GM12892 (cell line): ENCODE measurements around the gene SMIM24.

Experiments
- POLR2A ChIP-seq: IDR thresholded peaks from 2 replicates; pipeline ENCODE4 v1.6.1; 2011; ENCODE audit warnings: low read depth, low read length, control low read depth
- TAF1 ChIP-seq: IDR thresholded peaks from 2 replicates; pipeline ENCODE4 v1.6.1; 2011; ENCODE audit warnings: low read depth, mild to moderate bottlenecking, control low read depth, low read length, borderline replicate concordance

- TF ChIP-seq TAF1 = no peak
- no peak for TF ChIP-seq POLR2A
Observed at GRCh38 chr19:3503036-3503572, 22.8 kb upstream of the SMIM24 start.
